Thyroid gland (tissue), 4 donors: Measurements from ENCODE around the gene JKAMP. TPM values are rescaled to one million over a fixed set of nuclear protein-coding genes. Genes with fewer than 3 reads are reported as not detected.

Experiments
- DNase-seq, 2 donors: peaks; one replicate each; pipeline ENCODE4 v3.0.0-alpha.2; 2019
- H3K27ac ChIP-seq, 3 donors: fragments of 200-600 bp; sonication (generic); 1 replicate in 2 of 3; 2 replicates in 1 of 3; pipeline ENCODE4 v1.5.1; 2016 to 2019; ENCODE audit warnings: mild to moderate bottlenecking in 1 of 3, moderate library complexity in 1 of 3
- H3K27me3 ChIP-seq: fragments of 200-600 bp; sonication (generic); one replicate; pipeline ENCODE4 v1.5.1; 2019
- H3K36me3 ChIP-seq, 2 donors: fragments of 200-600 bp; sonication (generic); one replicate each; pipeline ENCODE4 v1.5.1; 2016 to 2019
- H3K4me1 ChIP-seq, 2 donors: fragments of 200-600 bp; sonication (generic); one replicate each; pipeline ENCODE4 v1.5.1; 2017 to 2019
- H3K4me3 ChIP-seq, 3 donors: fragments of 200-600 bp; sonication (generic); replicated peaks in 1 of 3; 1 replicate in 2 of 3; 2 replicates in 1 of 3; pipeline ENCODE4 v1.5.1; 2016; ENCODE audit warnings: mild to moderate bottlenecking in 1 of 3
- H3K9me3 ChIP-seq: fragments of 200-600 bp; sonication (generic); one replicate; pipeline ENCODE4 v1.5.1; 2017
- CTCF ChIP-seq, 6 experiments: fragments of 200-600 bp in 3 of 6; fragments of 450-650 bp in 3 of 6; sonication (generic) in 3 of 6; IDR thresholded peaks; one replicate each; pipeline ENCODE4 v1.5.1; 2016 to 2019; ENCODE audit warnings: antibody characterized with exemption in 6 of 6, mild to moderate bottlenecking in 2 of 6, inconsistent platforms in 1 of 6, moderate library complexity in 1 of 6
- POLR2A ChIP-seq, 2 donors: fragments of 450-650 bp; IDR thresholded peaks; one replicate each; pipeline ENCODE4 v1.6.1; 2017; ENCODE audit warnings: antibody characterized with exemption in 2 of 2, mild to moderate bottlenecking in 2 of 2, moderate library complexity in 1 of 2
- WGBS, 2 donors: methylation state at CpG; one replicate each; pipeline ENCODE4 v1.1.5; 2017; 5-methylcytosine and 5-hydroxymethylcytosine counted together
- intact Hi-C: fragments of 100-400 bp; cut with DNase I; formaldehyde crosslinking; loops from one replicate; pipeline ENCODE4 v1.15.1; 2023
- total RNA-seq, 4 donors: library from RNA; depleted of rRNA; stranded (reverse); fragments of >200 nt; gene quantifications; one replicate each; pipeline ENCODE4 v1.2.3, GENCODE V29; 2016

JKAMP gene
- total RNA-seq, 4 donors from 2014 or later, result 67.9 to 85.7 (median 75.5) TPM

- no peaks in the 10 kb centered on the region for H3K9me3 ChIP-seq
- H3K36me3 ChIP-seq, result peaks cover 0 to 6% of the 10 kb centered on the region in 2 donors
- intact Hi-C loops, result no loop called here
- no peaks in the 10 kb centered on the region for H3K4me1 ChIP-seq
- H3K27me3 ChIP-seq, result no peaks in the 10 kb centered on the region
- H3K4me3 ChIP-seq, result no peak overlapping the region
- 69 to 73% methylated on average over 4 of the region's 4 CpGs for WGBS, 2 donors
- H3K27ac ChIP-seq, result no peak overlapping the region
- TF ChIP-seq POLR2A (IDR thresholded peaks at IDR 0.05), result no peak
- no peak for TF ChIP-seq CTCF (IDR thresholded peaks at IDR 0.05)
- DNase-seq, result no peak
Observed at GRCh38 chr14:59503256-59503655, 18.9 kb downstream of the JKAMP start.

GRCh38 chr14:59507063-59507751 is 22.9 kb downstream of the JKAMP start:
- Histone ChIP-seq H3K27me3 (no peaks in the 10 kb centered on the region), H3K9me3 (no peaks in the 10 kb centered on the region), H3K4me1 (no peaks in the 10 kb centered on the region), H3K4me3 (no peak overlapping the region), H3K36me3 (peaks cover 0 to 6% of the 10 kb centered on the region in 2 donors), H3K27ac (no peak overlapping the region)
- intact Hi-C loops, result no loop called here
- peak; percentile 60 to 62 for DNase-seq
- TF ChIP-seq POLR2A (IDR thresholded peaks at IDR 0.05) (no peak), CTCF (IDR thresholded peaks at IDR 0.05) (peak; percentile 44 to 84 (median 60))

- intact Hi-C loops, result no loop called here
- peaks cover 0 to 6% of the 10 kb centered on the region in 2 donors for H3K36me3 ChIP-seq
- DNase-seq, result no peak
- TF ChIP-seq CTCF (IDR thresholded peaks at IDR 0.05), result no peak
- TF ChIP-seq POLR2A (IDR thresholded peaks at IDR 0.05), result no peak
- no peak overlapping the region for H3K27ac ChIP-seq
- no peaks in the 10 kb centered on the region for H3K9me3 ChIP-seq
- H3K27me3 ChIP-seq, result no peaks in the 10 kb centered on the region
- H3K4me3 ChIP-seq, result no peak overlapping the region
- whole genome bisulfite sequencing, 2 donors, result 95 to 98% methylated on average over 3 of the region's 3 CpGs
- no peaks in the 10 kb centered on the region for H3K4me1 ChIP-seq
Observed at GRCh38 chr14:59507752-59508103, 23.4 kb downstream of the JKAMP start.

- intact Hi-C loops, result no loop called here
- TF ChIP-seq CTCF (IDR thresholded peaks at IDR 0.05) (no peak), POLR2A (IDR thresholded peaks at IDR 0.05) (no peak)
Observed at GRCh38 chr14:59509101-59509500, 24.8 kb downstream of the JKAMP start.

GRCh38 chr14:59510001-59510400 is 25.7 kb downstream of the JKAMP start:
- no peaks in the 10 kb centered on the region for H3K4me1 ChIP-seq
- H3K4me3 ChIP-seq, result no peak overlapping the region
- no peaks in the 10 kb centered on the region for H3K36me3 ChIP-seq
- no peak for DNase-seq
- H3K9me3 ChIP-seq, result no peaks in the 10 kb centered on the region
- 88 to 90% methylated on average over 2 of the region's 2 CpGs for WGBS, 2 donors
- no peaks in the 10 kb centered on the region for H3K27me3 ChIP-seq
- TF ChIP-seq POLR2A (IDR thresholded peaks at IDR 0.05) (no peak), CTCF (IDR thresholded peaks at IDR 0.05) (no peak)
- intact Hi-C loops, result no loop called here
- no peak overlapping the region for H3K27ac ChIP-seq

More at GRCh38 chr14:59509101-59509500, 24.8 kb downstream of the JKAMP start:
- H3K36me3 ChIP-seq, result peaks cover 0 to 2% of the 10 kb centered on the region in 2 donors
- H3K9me3 ChIP-seq, result no peaks in the 10 kb centered on the region
- H3K27me3 ChIP-seq, result no peaks in the 10 kb centered on the region
- no peak overlapping the region for H3K4me3 ChIP-seq
- no peak for DNase-seq
- H3K4me1 ChIP-seq, result no peaks in the 10 kb centered on the region
- no peak overlapping the region for H3K27ac ChIP-seq
- WGBS, 2 donors, result 88 to 90% methylated on average over 3 of the region's 3 CpGs
